HG03097 (cell line): ENCODE measurements around the gene PTPN3.
"Not testable (repeated sequence)": the region's sequence is repeated elsewhere in the genome, so short reads cannot be mapped to it uniquely, and the experiment has no call there.

Experiments used
- ATAC-seq: cut with Tn5 transposase; IDR thresholded peaks from one replicate; pipeline ENCODE4 v1.9.1; 2021; ENCODE audit not compliant: unreplicated experiment, low FRiP score

PTPN3 gene

GRCh38 chr9:109354190-109354589 lies 143.9 kb downstream of the PTPN3 start:
- ATAC-seq = no peak

- ATAC-seq = no peak
These were observed 147.1 kb downstream of the PTPN3 start for GRCh38 chr9:109351032-109351431.

- ATAC-seq = no peak
These were observed 148.7 kb downstream of the PTPN3 start for GRCh38 chr9:109349421-109349846.

- no peak for ATAC-seq
These were observed 151.2 kb downstream of the PTPN3 start for GRCh38 chr9:109346904-109347303.

- ATAC-seq = no peak
These were observed 153.2 kb downstream of the PTPN3 start for GRCh38 chr9:109344866-109345265.

- no peak for ATAC-seq
These were observed 155.2 kb downstream of the PTPN3 start for GRCh38 chr9:109342878-109343277.

- ATAC-seq = no peak
These were observed 156.5 kb downstream of the PTPN3 start for GRCh38 chr9:109341561-109341960.

- not testable (repeated sequence) for ATAC-seq
These were observed 157.1 kb downstream of the PTPN3 start for GRCh38 chr9:109340979-109341378.

- ATAC-seq = no peak
These were observed 161.7 kb downstream of the PTPN3 start for GRCh38 chr9:109336409-109336808.

- ATAC-seq = no peak
These were observed 162.2 kb downstream of the PTPN3 start for GRCh38 chr9:109335929-109336328.

GRCh38 chr9:109335121-109335520 lies 163.0 kb downstream of the PTPN3 start:
- ATAC-seq = no peak

- ATAC-seq = no peak
These were observed 166.8 kb downstream of the PTPN3 start for GRCh38 chr9:109331353-109331752.

GRCh38 chr9:109329638-109330258 lies 168.4 kb downstream of the PTPN3 start:
- ATAC-seq = no peak

GRCh38 chr9:109328978-109329637 lies 169.0 kb downstream of the PTPN3 start:
- no peak for ATAC-seq
